Fibroblast of lung (primary cell): ENCODE measurements around the gene SRRM3. TPM values are rescaled to one million over a fixed set of nuclear protein-coding genes. Genes with fewer than 3 reads are reported as not detected.
A peak's percentile ranks its signal among the peaks of the same experiment; 100 is the strongest.

Experiments
- DNase-seq, 2 donors: peaks; one replicate each; pipeline versions ENCODE4 v3.0.0 to v3.0.0-alpha.2; 2010; ENCODE audit warnings: low read depth in 2 of 2
- H2AFZ ChIP-seq: 2 replicates; pipeline ENCODE4 v1.5.1; 2012; ENCODE audit warnings: low read length, control low read depth, inconsistent platforms
- H3K27ac ChIP-seq: 2 replicates; pipeline ENCODE4 v1.5.1; 2011; ENCODE audit warnings: low read length, control low read depth; ENCODE audit not compliant: insufficient read depth
- H3K27me3 ChIP-seq: 2 replicates; pipeline ENCODE4 v1.5.1; 2011; ENCODE audit warnings: mild to moderate bottlenecking, low read length; ENCODE audit not compliant: control insufficient read depth, insufficient read depth
- H3K36me3 ChIP-seq: 2 replicates; pipeline ENCODE4 v1.5.1; 2011; ENCODE audit warnings: low read length; ENCODE audit not compliant: control insufficient read depth, insufficient read depth
- H3K4me1 ChIP-seq: 2 replicates; pipeline ENCODE4 v1.5.1; 2011; ENCODE audit warnings: low read length; ENCODE audit not compliant: control insufficient read depth, insufficient read depth; ENCODE audit errors: extremely low read depth
- H3K4me2 ChIP-seq: 2 replicates; pipeline ENCODE4 v1.5.1; 2011; ENCODE audit warnings: low read length, control low read depth; ENCODE audit not compliant: insufficient read depth; ENCODE audit errors: extremely low read depth
- H3K4me3 ChIP-seq, 4 experiments: fragments of 200-600 bp in 1 of 4; sonication (generic) in 1 of 4; replicated peaks in 1 of 4; 2 replicates each; pipeline ENCODE4 v1.5.1; 2011 to 2016; ENCODE audit warnings: low read length in 4 of 4, low read depth in 3 of 4, mild to moderate bottlenecking in 3 of 4, control low read depth in 2 of 4, inconsistent platforms in 1 of 4, mixed read lengths in 1 of 4; ENCODE audit not compliant: insufficient read depth in 1 of 4; ENCODE audit errors: control extremely low read depth in 1 of 4
- H3K79me2 ChIP-seq: 2 replicates; pipeline ENCODE4 v1.5.1; 2012; ENCODE audit warnings: mild to moderate bottlenecking, low read length, inconsistent platforms; ENCODE audit not compliant: control insufficient read depth, insufficient read depth
- H3K9ac ChIP-seq: 2 replicates; pipeline ENCODE4 v1.5.1; 2011; ENCODE audit warnings: mild to moderate bottlenecking, low read length, control low read depth; ENCODE audit not compliant: insufficient read depth
- H3K9me3 ChIP-seq: 2 replicates; pipeline ENCODE4 v1.5.1; 2012; ENCODE audit warnings: low read depth, low read length; ENCODE audit not compliant: control insufficient read depth, insufficient read depth
- H4K20me1 ChIP-seq: 2 replicates; pipeline ENCODE4 v1.5.1; 2011; ENCODE audit warnings: low read length; ENCODE audit not compliant: control insufficient read depth, insufficient read depth; ENCODE audit errors: extremely low read depth
- CTCF ChIP-seq, 2 donors: IDR thresholded peaks in 1 of 2; conservative IDR thresholded peaks in 1 of 2; 1 replicate in 1 of 2; 2 replicates in 1 of 2; pipeline ENCODE4 v1.5.1; 2011 to 2012; ENCODE audit warnings: low read length in 2 of 2, control low read depth in 1 of 2, inconsistent platforms in 1 of 2, low read depth in 1 of 2, mild to moderate bottlenecking in 1 of 2
- EZH2 ChIP-seq: IDR thresholded peaks from 2 replicates; pipeline ENCODE4 v1.5.1; 2012; ENCODE audit warnings: low read length, control low read depth, mild to moderate bottlenecking; ENCODE audit errors: missing control alignments
- polyA plus RNA-seq, 2 donors: library from polyadenylated mRNA; depleted of rRNA in 1 of 2; stranded (reverse) in 1 of 2; unstranded in 1 of 2; fragments of >200 nt; gene quantifications; 2 replicates each; pipeline ENCODE4 v1.2.1, GENCODE V29; 2011 to 2012; ENCODE audit warnings: missing spikeins in 1 of 2
- total RNA-seq: library from RNA; depleted of rRNA; stranded (reverse); fragments of >200 nt; gene quantifications from 2 replicates; pipeline ENCODE4 v1.2.1, GENCODE V29; 2014

Gene SRRM3
- total and polyA plus RNA-seq, 2 donors (not counting 1 experiment from before 2014, with no cell fraction given): 0.40 to 1.7 TPM

DNA sequence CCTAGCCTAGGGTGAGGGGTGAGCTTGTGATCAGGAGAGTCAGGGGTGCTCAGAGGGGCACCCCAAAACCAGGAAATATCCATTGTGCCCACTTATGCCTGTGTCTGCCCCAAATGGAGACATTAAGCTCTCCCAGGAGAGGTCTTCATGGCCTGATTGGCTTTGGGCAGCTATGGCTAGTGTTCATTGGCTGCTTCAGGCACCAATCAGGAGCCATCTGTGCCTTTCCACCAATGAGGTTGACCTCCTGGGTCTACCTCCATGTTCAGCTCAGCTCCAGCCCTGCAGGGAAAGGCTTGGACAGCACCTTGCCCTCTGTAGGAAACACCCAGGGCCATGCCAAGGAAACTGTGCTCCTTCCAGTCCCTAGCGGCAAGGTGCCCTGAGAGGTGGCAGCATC lies 76.8 kb downstream of the SRRM3 start:
- no peak overlapping the region for H2AFZ ChIP-seq
- TF ChIP-seq EZH2 (no peak), CTCF (conservative IDR thresholded peaks at IDR 0.05 in 1 of 2, IDR thresholded peaks at IDR 0.05 in 1 of 2; ENCODE audit: low read depth in 1 of 2, low read length in 2 of 2) (no peak)
- no peak overlapping the region for H3K9ac ChIP-seq
- H4K20me1 ChIP-seq: no peaks in the 10 kb centered on the region
- H3K9me3 ChIP-seq: no peaks in the 10 kb centered on the region
- H3K36me3 ChIP-seq: no peaks in the 10 kb centered on the region
- H3K27ac ChIP-seq: no peak overlapping the region
- H3K79me2 ChIP-seq: no peaks in the 10 kb centered on the region
- no peak overlapping the region for H3K4me2 ChIP-seq
- H3K4me1 ChIP-seq: no peaks in the 10 kb centered on the region
- H3K4me3 ChIP-seq: no peak overlapping the region
- DNase-seq: peak in 1 of 2 donors; percentile 8
- peaks cover 28% of the 10 kb centered on the region for H3K27me3 ChIP-seq

DNA sequence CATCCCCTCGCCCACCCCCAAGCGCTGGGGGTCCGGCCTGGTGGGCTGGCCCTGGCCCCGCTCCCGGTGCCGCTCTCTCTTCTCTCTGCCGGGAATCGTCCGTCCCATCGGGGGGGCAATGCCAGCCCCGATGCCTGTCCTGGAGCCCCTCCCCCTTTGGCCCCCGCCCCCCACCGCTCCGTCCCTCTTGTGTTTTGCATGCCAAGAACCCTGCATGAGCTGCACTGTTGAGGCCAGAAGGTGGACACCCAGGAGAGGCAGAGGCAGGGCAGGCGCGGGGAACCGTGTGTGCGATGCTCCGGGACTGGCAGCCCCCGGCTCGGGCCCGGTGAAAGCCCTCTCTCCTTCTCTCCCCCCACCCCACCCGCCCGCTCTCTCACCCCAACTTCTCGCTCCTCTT lies 78.7 kb downstream of the SRRM3 start:
- Histone ChIP-seq H3K27ac (no peak overlapping the region), H3K27me3 (peaks cover 19% of the 10 kb centered on the region), H3K4me1 (no peaks in the 10 kb centered on the region), H3K79me2 (no peaks in the 10 kb centered on the region), H3K9me3 (no peaks in the 10 kb centered on the region), H4K20me1 (no peaks in the 10 kb centered on the region), H2AFZ (no peak overlapping the region), H3K4me2 (no peak overlapping the region), H3K4me3 (no peak overlapping the region), H3K9ac (no peak overlapping the region), H3K36me3 (no peaks in the 10 kb centered on the region)
- no peak for TF ChIP-seq EZH2
- TF ChIP-seq CTCF (conservative IDR thresholded peaks at IDR 0.05 in 1 of 2, IDR thresholded peaks at IDR 0.05 in 1 of 2; ENCODE audit: low read depth in 1 of 2, low read length in 2 of 2): no peak
- DNase-seq: no peak

DNA sequence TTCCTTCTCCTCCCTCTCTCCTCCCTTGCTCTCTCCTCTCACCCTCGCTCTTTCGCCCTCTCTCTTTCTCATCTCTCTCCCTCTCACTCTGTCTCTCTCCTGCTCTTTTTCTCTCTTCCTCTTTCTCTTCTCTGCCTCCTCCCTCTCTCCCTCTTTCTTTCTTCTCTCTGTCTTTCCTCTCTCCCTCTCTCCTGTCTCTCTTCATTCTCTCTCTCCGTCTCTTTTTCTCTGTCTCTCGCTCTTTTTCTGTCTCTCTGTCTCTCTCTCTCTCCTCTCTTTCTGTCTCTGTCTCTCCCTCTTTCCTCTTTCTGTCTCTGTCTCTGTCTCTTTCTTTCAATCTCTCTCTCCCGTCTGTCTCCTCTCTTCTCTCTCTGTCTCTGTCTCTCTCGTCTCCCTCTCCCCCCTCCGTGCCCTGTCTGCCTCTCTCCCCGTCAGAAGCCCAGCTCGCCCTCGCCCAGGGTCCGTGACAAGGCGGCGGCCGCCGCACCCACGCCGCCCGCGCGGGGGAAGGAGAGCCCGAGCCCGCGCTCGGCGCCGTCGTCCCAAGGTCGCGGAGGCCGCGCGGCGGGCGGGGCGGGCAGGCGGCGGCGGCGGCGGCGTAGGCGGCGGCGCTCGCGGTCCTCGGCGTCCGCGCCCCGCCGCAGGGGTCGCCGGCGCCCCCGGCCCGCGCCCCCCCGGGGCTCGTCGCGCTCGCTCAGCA lies 79.5 kb downstream of the SRRM3 start:
- no peak for DNase-seq
- Histone ChIP-seq H3K4me3 (peak overlapping the region in 2 of 4 experiments; percentile 5 to 37), H3K36me3 (no peaks in the 10 kb centered on the region), H3K27ac (no peak overlapping the region), H3K27me3 (peaks cover 19% of the 10 kb centered on the region), H3K79me2 (no peaks in the 10 kb centered on the region), H3K9ac (no peak overlapping the region), H2AFZ (no peak overlapping the region), H3K4me2 (peak overlapping the region; percentile 2), H3K9me3 (no peaks in the 10 kb centered on the region), H3K4me1 (no peaks in the 10 kb centered on the region), H4K20me1 (no peaks in the 10 kb centered on the region)
- TF ChIP-seq CTCF (conservative IDR thresholded peaks at IDR 0.05 in 1 of 2, IDR thresholded peaks at IDR 0.05 in 1 of 2; ENCODE audit: low read depth in 1 of 2, low read length in 2 of 2): no peak
- peak; percentile 93 for TF ChIP-seq EZH2
